Activated naive CD4-positive, alpha-beta T cell treated with anti-CD3 and anti-CD28 coated beads for 36 hours (primary cell): ENCODE results near the gene E2F3. TPM values are rescaled to one million over a fixed set of nuclear protein-coding genes. Genes with fewer than 3 reads are reported as not detected.

ENCODE experiments used
- CTCF ChIA-PET: fragments of 350-600 bp; sonication (Branson Sonifier 250); formaldehyde crosslinking; loops from one replicate; lab custom pipeline; 2021; ENCODE audit warnings: antibody characterized with exemption; lab: Charles Lee
- DNase-seq: peaks from one replicate; pipeline ENCODE4 v3.0.0-alpha.2; 2020
- H3K27ac Mint-ChIP-seq: one replicate; pipeline ENCODE4 v1.8.0; 2021; ENCODE audit warnings: mild to moderate bottlenecking, mixed read lengths
- H3K27me3 Mint-ChIP-seq: one replicate; pipeline ENCODE4 v1.8.0; 2021; ENCODE audit warnings: low read depth, mixed read lengths
- H3K36me3 Mint-ChIP-seq: one replicate; pipeline ENCODE4 v1.8.0; 2021; ENCODE audit warnings: low read depth, mixed read lengths
- H3K4me1 Mint-ChIP-seq: one replicate; pipeline ENCODE4 v1.8.0; 2021; ENCODE audit warnings: low read depth, mixed read lengths
- H3K4me3 Mint-ChIP-seq: one replicate; pipeline ENCODE4 v1.8.0; 2021; ENCODE audit warnings: mild to moderate bottlenecking, moderate library complexity, mixed read lengths
- H3K9me3 Mint-ChIP-seq: one replicate; pipeline ENCODE4 v1.8.0; 2021; ENCODE audit warnings: mixed read lengths
- intact Hi-C: fragments of 100-400 bp; cut with micrococcal nuclease; formaldehyde crosslinking; loops from one replicate; pipeline ENCODE4 v1.15.1; 2023
- total RNA-seq, 2 experiments: library from RNA; stranded (reverse); gene quantifications; one replicate each; pipeline ENCODE4 v1.2.3, GENCODE V29; 2021

The E2F3 gene
- total RNA-seq, 2 experiments from 2014 or later = 12.7 to 13.1 TPM

GRCh38 chr6:20370801-20371200, 30.9 kb upstream of the E2F3 start:
- no peaks in the 10 kb centered on the region for H3K36me3 Mint-ChIP-seq
- peak overlapping the region; percentile 16 for H3K27ac Mint-ChIP-seq
- no peaks in the 10 kb centered on the region for H3K27me3 Mint-ChIP-seq
- H3K4me1 Mint-ChIP-seq = peaks cover 47% of the 10 kb centered on the region
- intact Hi-C loops = no loop called here
- no peaks in the 10 kb centered on the region for H3K9me3 Mint-ChIP-seq
- CTCF ChIA-PET = interaction anchor here (1.0 kb wide), 1 partner anchor 34 kb away, joined by 7 read pairs; no protein-coding TSS in a partner anchor
- H3K4me3 Mint-ChIP-seq = no peak overlapping the region
- no peak for DNase-seq

GRCh38 chr6:20375436-20375835, 26.2 kb upstream of the E2F3 start:
- H3K4me3 Mint-ChIP-seq = no peak overlapping the region
- intact Hi-C loops = no loop called here
- H3K27ac Mint-ChIP-seq = no peak overlapping the region
- H3K9me3 Mint-ChIP-seq = no peaks in the 10 kb centered on the region
- peaks cover 23% of the 10 kb centered on the region for H3K4me1 Mint-ChIP-seq
- no peak for DNase-seq
- CTCF ChIA-PET = no interaction called here
- H3K27me3 Mint-ChIP-seq = no peaks in the 10 kb centered on the region
- H3K36me3 Mint-ChIP-seq = no peaks in the 10 kb centered on the region

GRCh38 chr6:20377623-20378265, 23.9 kb upstream of the E2F3 start:
- Mint-ChIP-seq H3K36me3 (no peaks in the 10 kb centered on the region), H3K9me3 (no peaks in the 10 kb centered on the region)

GRCh38 chr6:20379231-20379630, 22.4 kb upstream of the E2F3 start:
- intact Hi-C loops = no loop called here
- Mint-ChIP-seq H3K36me3 (no peaks in the 10 kb centered on the region), H3K4me1 (peaks cover 18% of the 10 kb centered on the region), H3K9me3 (no peaks in the 10 kb centered on the region), H3K4me3 (no peak overlapping the region), H3K27me3 (no peaks in the 10 kb centered on the region), H3K27ac (no peak overlapping the region)
- no peak for DNase-seq
- CTCF ChIA-PET = interaction anchor here (0.9 to 1.7 kb wide), 3 partner anchors 13 to 89 kb away, joined by 3 to 6 read pairs (median 3); no protein-coding TSS in a partner anchor

More at GRCh38 chr6:20377623-20378265, 23.9 kb upstream of the E2F3 start:
- intact Hi-C loops = no loop called here
- Mint-ChIP-seq H3K27ac (no peak overlapping the region), H3K4me3 (no peak overlapping the region), H3K27me3 (no peaks in the 10 kb centered on the region), H3K4me1 (peaks cover 18% of the 10 kb centered on the region)
- DNase-seq = peak; percentile 22
- CTCF ChIA-PET = interaction anchor here (0.5 to 1.7 kb wide), 2 partner anchors 12 to 13 kb away, joined by 4 to 6 read pairs; no protein-coding TSS in a partner anchor

- no peaks in the 10 kb centered on the region for H3K36me3 Mint-ChIP-seq
- H3K4me3 Mint-ChIP-seq = no peak overlapping the region
- no peaks in the 10 kb centered on the region for H3K9me3 Mint-ChIP-seq
- H3K27me3 Mint-ChIP-seq = no peaks in the 10 kb centered on the region
- CTCF ChIA-PET = no interaction called here
- no peaks in the 10 kb centered on the region for H3K4me1 Mint-ChIP-seq
- DNase-seq = no peak
- intact Hi-C loops = no loop called here
- H3K27ac Mint-ChIP-seq = no peak overlapping the region
Observed at GRCh38 chr6:20386218-20386617, 15.5 kb upstream of the E2F3 start.

- CTCF ChIA-PET = interaction anchor here (1.0 to 1.6 kb wide), 2 partner anchors 11 to 13 kb away, joined by 4 read pairs; no protein-coding TSS in a partner anchor
- intact Hi-C loops = no loop called here
- H3K36me3 Mint-ChIP-seq = no peaks in the 10 kb centered on the region
- H3K27me3 Mint-ChIP-seq = no peaks in the 10 kb centered on the region
- no peak overlapping the region for H3K4me3 Mint-ChIP-seq
- no peak for DNase-seq
- H3K9me3 Mint-ChIP-seq = no peaks in the 10 kb centered on the region
- no peak overlapping the region for H3K27ac Mint-ChIP-seq
- no peaks in the 10 kb centered on the region for H3K4me1 Mint-ChIP-seq
Observed at GRCh38 chr6:20389066-20389465, 12.6 kb upstream of the E2F3 start.

- CTCF ChIA-PET = no interaction called here
- intact Hi-C loops = no loop called here
- no peaks in the 10 kb centered on the region for H3K4me1 Mint-ChIP-seq
- DNase-seq = no peak
- H3K27ac Mint-ChIP-seq = no peak overlapping the region
- H3K4me3 Mint-ChIP-seq = no peak overlapping the region
- no peaks in the 10 kb centered on the region for H3K9me3 Mint-ChIP-seq
- H3K27me3 Mint-ChIP-seq = no peaks in the 10 kb centered on the region
- H3K36me3 Mint-ChIP-seq = no peaks in the 10 kb centered on the region
Observed at GRCh38 chr6:20393297-20393696, 8.4 kb upstream of the E2F3 start.

GRCh38 chr6:20399518-20399917, 2.2 kb upstream of the E2F3 start:
- Mint-ChIP-seq H3K27me3 (no peaks in the 10 kb centered on the region), H3K4me1 (peaks cover 6% of the 10 kb centered on the region), H3K36me3 (peaks cover 6% of the 10 kb centered on the region), H3K9me3 (no peaks in the 10 kb centered on the region), H3K27ac (no peak overlapping the region), H3K4me3 (no peak overlapping the region)
- CTCF ChIA-PET = interaction anchor here (0.6 to 2.7 kb wide), 4 partner anchors 27 to 273 kb away, joined by 3 to 14 read pairs (median 4); no protein-coding TSS in a partner anchor
- intact Hi-C loops = no loop called here
- no peak for DNase-seq

GRCh38 chr6:20400456-20401204, 1.0 kb upstream of the E2F3 start:
- Mint-ChIP-seq H3K9me3 (no peaks in the 10 kb centered on the region), H3K27ac (peak overlapping the region; percentile 99), H3K4me3 (peak overlapping the region; percentile 79), H3K27me3 (no peaks in the 10 kb centered on the region), H3K4me1 (peaks cover 12% of the 10 kb centered on the region), H3K36me3 (peaks cover 10% of the 10 kb centered on the region)
- DNase-seq = peak; percentile 66
- CTCF ChIA-PET = interaction anchor here (0.6 to 2.7 kb wide), 7 partner anchors 9 to 274 kb away, joined by 3 to 14 read pairs (median 3); partner anchors contain the start of gene CDKAL1
- intact Hi-C loops = loop anchor here (1.0 to 10.0 kb wide), 12 partner anchors 33 to 1996 kb away; partner anchors contain the start of genes MBOAT1 and SOX4

GRCh38 chr6:20402092-20402341, 338 bp downstream of the E2F3 start:
- H3K27me3 Mint-ChIP-seq = no peaks in the 10 kb centered on the region
- peak overlapping the region; percentile 79 for H3K4me3 Mint-ChIP-seq
- H3K27ac Mint-ChIP-seq = peak overlapping the region; percentile 99
- intact Hi-C loops = loop anchor here (5.0 to 10.0 kb wide), 4 partner anchors 307 to 1997 kb away; partner anchors contain the start of gene SOX4
- no peak for DNase-seq
- CTCF ChIA-PET = no interaction called here
- peaks cover 23% of the 10 kb centered on the region for H3K4me1 Mint-ChIP-seq
- H3K9me3 Mint-ChIP-seq = no peaks in the 10 kb centered on the region
- H3K36me3 Mint-ChIP-seq = peaks cover 20% of the 10 kb centered on the region

- peaks cover 24% of the 10 kb centered on the region for H3K36me3 Mint-ChIP-seq
- CTCF ChIA-PET = interaction anchor here (1.5 kb wide), 1 partner anchor 83 kb away, joined by 3 read pairs; no protein-coding TSS in a partner anchor
- peak; percentile 44 for DNase-seq
- H3K4me3 Mint-ChIP-seq = peak overlapping the region; percentile 95
- no peaks in the 10 kb centered on the region for H3K9me3 Mint-ChIP-seq
- peak overlapping the region; percentile 99 for H3K27ac Mint-ChIP-seq
- H3K4me1 Mint-ChIP-seq = peaks cover 27% of the 10 kb centered on the region
- no peaks in the 10 kb centered on the region for H3K27me3 Mint-ChIP-seq
- intact Hi-C loops = loop anchor here (1.0 to 10.0 kb wide), 5 partner anchors 132 to 1998 kb away; partner anchors contain the start of genes CDKAL1 and SOX4
Observed at GRCh38 chr6:20402342-20403069, 827 bp downstream of the E2F3 start.
